ENCODE results near the gene SLC15A1.

Gene SLC15A1

GRCh38 chr13:98687319-98687718 is 65.2 kb downstream of the SLC15A1 start:
- no peak overlapping the region for H3K4me3 ChIP-seq (ENCODE audit: low read depth, low read length)
- no peak for TF ChIP-seq CTCF (IDR thresholded peaks at IDR 0.05; ENCODE audit: low read depth, low read length)

- TF ChIP-seq CTCF (IDR thresholded peaks at IDR 0.05; ENCODE audit: low read depth, low read length), result no peak
- no peak overlapping the region for H3K4me3 ChIP-seq (ENCODE audit: low read depth, low read length)
Measured at GRCh38 chr13:98686270-98686669, 66.2 kb downstream of the SLC15A1 start.

- no peak for TF ChIP-seq CTCF (IDR thresholded peaks at IDR 0.05; ENCODE audit: low read depth, low read length)
- no peak overlapping the region for H3K4me3 ChIP-seq (ENCODE audit: low read depth, low read length)
Measured at GRCh38 chr13:98685146-98685545, 67.3 kb downstream of the SLC15A1 start.

GRCh38 chr13:98681049-98681448 is 71.4 kb downstream of the SLC15A1 start:
- no peak overlapping the region for H3K4me3 ChIP-seq (ENCODE audit: low read depth, low read length)
- no peak for TF ChIP-seq CTCF (IDR thresholded peaks at IDR 0.05; ENCODE audit: low read depth, low read length)

- TF ChIP-seq CTCF (IDR thresholded peaks at IDR 0.05; ENCODE audit: low read depth, low read length), result no peak
- H3K4me3 ChIP-seq (ENCODE audit: low read depth, low read length), result no peak overlapping the region
Measured at GRCh38 chr13:98678741-98679140, 73.7 kb downstream of the SLC15A1 start.

- H3K4me3 ChIP-seq (ENCODE audit: low read depth, low read length), result no peak overlapping the region
- TF ChIP-seq CTCF (IDR thresholded peaks at IDR 0.05; ENCODE audit: low read depth, low read length), result no peak
Measured at GRCh38 chr13:98677398-98677797, 75.1 kb downstream of the SLC15A1 start.

GRCh38 chr13:98676239-98676638 is 76.2 kb downstream of the SLC15A1 start:
- H3K4me3 ChIP-seq (ENCODE audit: low read depth, low read length), result no peak overlapping the region
- TF ChIP-seq CTCF (IDR thresholded peaks at IDR 0.05; ENCODE audit: low read depth, low read length), result no peak
